Memory B cell (primary cell): ENCODE results near the gene IKZF1.

ENCODE experiments used
- ATAC-seq: fragments of 150-1000 bp; cut with Tn5 transposase; 2 replicates; pipeline ENCODE4 v1.10.0; 2021; ENCODE audit warnings: low read depth, mild to moderate bottlenecking, moderate library complexity
- DNase-seq, 2 donors: peaks; one replicate each; pipeline ENCODE4 v3.0.0; 2022; ENCODE audit warnings: low spot score in 2 of 2
- H3K27ac Mint-ChIP-seq: one replicate; pipeline ENCODE4 v1.8.0; 2022; ENCODE audit warnings: mild to moderate bottlenecking, moderate library complexity, mixed read lengths
- H3K27me3 Mint-ChIP-seq: one replicate; pipeline ENCODE4 v1.8.0; 2022; ENCODE audit warnings: mixed read lengths
- H3K36me3 Mint-ChIP-seq: one replicate; pipeline ENCODE4 v1.8.0; 2022; ENCODE audit warnings: mild to moderate bottlenecking, mixed read lengths
- H3K4me1 Mint-ChIP-seq: one replicate; pipeline ENCODE4 v1.8.0; 2022; ENCODE audit warnings: mixed read lengths
- H3K4me3 Mint-ChIP-seq: one replicate; pipeline ENCODE4 v1.8.0; 2022; ENCODE audit warnings: mild to moderate bottlenecking, moderate library complexity, mixed read lengths
- H3K9me3 Mint-ChIP-seq: one replicate; pipeline ENCODE4 v1.8.0; 2022; ENCODE audit warnings: mixed read lengths

The IKZF1 gene

DNA sequence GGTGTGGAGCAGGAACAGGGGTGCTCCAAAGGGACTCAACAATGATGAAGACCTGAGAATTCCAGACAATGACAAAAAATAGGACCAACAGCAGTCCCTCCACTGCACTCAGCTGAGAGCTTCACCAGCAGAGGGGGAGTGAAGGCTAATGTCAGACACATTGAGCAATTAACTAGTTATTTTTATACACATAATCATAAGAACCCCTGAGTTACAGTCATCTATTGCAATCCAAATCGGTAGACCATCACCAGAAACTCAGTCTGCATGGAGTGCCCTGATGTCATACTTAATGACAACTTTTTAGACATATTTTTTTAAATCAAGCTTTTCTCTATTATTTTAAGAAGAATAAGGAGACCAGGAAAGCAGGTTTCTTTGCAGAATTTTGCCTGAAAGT lies 30.6 kb upstream of the IKZF1 start:
- ATAC-seq = no peak
- Mint-ChIP-seq H3K36me3 (peaks cover 3% of the 10 kb centered on the region), H3K4me1 (peaks cover 50% of the 10 kb centered on the region), H3K9me3 (peaks cover 3% of the 10 kb centered on the region), H3K4me3 (no peak overlapping the region), H3K27me3 (no peaks in the 10 kb centered on the region), H3K27ac (peak overlapping the region; percentile 53)
- no peak for DNase-seq

DNA sequence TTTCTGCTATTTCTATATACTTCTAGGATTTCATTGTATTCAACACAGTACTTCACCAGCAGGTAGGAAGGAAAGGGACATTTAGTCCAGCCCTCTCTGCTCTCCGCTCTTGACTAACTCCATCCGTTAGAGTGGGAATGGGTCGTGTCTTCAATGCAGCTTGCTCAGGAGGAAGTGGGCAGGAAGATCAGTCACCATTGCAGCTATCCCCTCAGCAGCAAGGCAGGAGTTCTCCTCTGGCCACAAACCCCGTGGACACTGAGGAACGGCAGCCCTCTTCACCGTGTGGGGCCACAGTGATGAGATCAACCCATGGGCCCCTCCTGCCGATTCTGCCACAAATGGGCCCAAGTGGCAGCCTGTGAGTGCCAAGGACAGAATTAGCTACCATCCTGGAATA lies 30.2 kb upstream of the IKZF1 start:
- H3K4me3 Mint-ChIP-seq = peak overlapping the region; percentile 27
- H3K9me3 Mint-ChIP-seq = peaks cover 3% of the 10 kb centered on the region
- H3K36me3 Mint-ChIP-seq = peaks cover 3% of the 10 kb centered on the region
- DNase-seq (no peak), ATAC-seq (peak; percentile 12)
- H3K27me3 Mint-ChIP-seq = no peaks in the 10 kb centered on the region
- peaks cover 48% of the 10 kb centered on the region for H3K4me1 Mint-ChIP-seq
- H3K27ac Mint-ChIP-seq = peak overlapping the region; percentile 83

DNA sequence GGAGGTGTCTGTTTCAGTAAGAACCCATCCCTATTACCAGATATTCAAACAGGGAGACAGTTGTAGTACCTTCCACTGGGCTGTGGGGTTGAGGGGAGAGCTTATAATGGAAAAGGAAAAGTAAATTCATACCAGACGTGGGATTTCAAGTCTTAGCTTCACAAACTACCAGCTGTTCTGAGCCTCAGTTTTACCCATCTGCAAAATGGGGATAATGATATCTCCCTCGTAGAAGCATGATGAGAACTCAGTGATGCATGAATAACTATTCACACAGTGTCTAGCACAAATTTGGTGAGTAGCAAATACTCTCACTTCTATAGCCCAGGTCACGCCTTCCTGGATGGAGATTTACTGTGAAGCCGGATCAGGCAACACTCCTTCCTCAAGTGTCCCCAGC lies 29.1 kb upstream of the IKZF1 start:
- Mint-ChIP-seq H3K4me3 (peak overlapping the region; percentile 43), H3K27me3 (no peaks in the 10 kb centered on the region), H3K27ac (peak overlapping the region; percentile 83), H3K36me3 (peaks cover 2% of the 10 kb centered on the region), H3K9me3 (peaks cover under 1% of the 10 kb centered on the region), H3K4me1 (peaks cover 40% of the 10 kb centered on the region)
- peak; percentile 33 for ATAC-seq
- DNase-seq = no peak

DNA sequence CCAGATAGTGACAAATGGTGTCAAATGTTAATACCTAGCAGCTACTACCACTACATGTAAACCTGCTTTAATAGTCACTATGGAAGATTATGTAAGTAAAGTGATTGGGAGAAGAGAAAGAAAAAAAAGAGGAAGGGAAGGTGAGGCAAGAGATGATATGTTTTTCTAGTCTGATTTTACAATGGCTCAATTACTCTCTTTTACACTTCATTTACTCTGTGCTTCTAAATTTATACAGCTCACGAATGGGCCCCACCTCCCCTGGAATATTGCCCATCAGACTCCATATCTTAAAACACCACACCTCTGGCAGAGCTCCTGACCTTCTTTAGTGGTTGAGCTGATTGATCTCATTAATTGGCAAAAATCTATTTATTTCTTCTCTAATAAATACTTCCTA lies 28.0 kb upstream of the IKZF1 start:
- no peak overlapping the region for H3K4me3 Mint-ChIP-seq
- H3K36me3 Mint-ChIP-seq = peaks cover 2% of the 10 kb centered on the region
- no peak for DNase-seq
- no peak overlapping the region for H3K27ac Mint-ChIP-seq
- H3K4me1 Mint-ChIP-seq = peaks cover 49% of the 10 kb centered on the region
- no peak for ATAC-seq
- H3K9me3 Mint-ChIP-seq = no peaks in the 10 kb centered on the region
- no peaks in the 10 kb centered on the region for H3K27me3 Mint-ChIP-seq

DNA sequence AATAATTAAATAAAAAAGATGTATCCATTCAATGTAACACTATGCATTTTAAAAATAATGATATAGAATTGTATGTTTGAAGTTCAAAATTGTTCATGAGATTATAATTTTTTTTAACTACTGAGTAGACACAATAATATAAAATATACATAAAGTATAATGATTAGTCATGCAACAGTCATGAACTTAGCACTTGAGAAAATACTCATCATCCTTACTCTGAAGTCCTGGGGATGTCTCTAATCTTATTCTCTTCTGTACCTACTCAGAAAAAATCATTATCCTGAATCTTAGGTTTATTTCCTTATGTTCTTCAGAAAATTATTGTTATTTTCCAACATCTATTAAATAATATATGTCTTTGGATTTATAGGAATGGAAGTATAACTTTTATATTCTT lies 26.4 kb upstream of the IKZF1 start:
- Mint-ChIP-seq H3K36me3 (peaks cover 2% of the 10 kb centered on the region), H3K27ac (no peak overlapping the region), H3K27me3 (no peaks in the 10 kb centered on the region), H3K4me1 (peaks cover 55% of the 10 kb centered on the region), H3K9me3 (no peaks in the 10 kb centered on the region), H3K4me3 (no peak overlapping the region)
- ATAC-seq (no peak), DNase-seq (no peak)

DNA sequence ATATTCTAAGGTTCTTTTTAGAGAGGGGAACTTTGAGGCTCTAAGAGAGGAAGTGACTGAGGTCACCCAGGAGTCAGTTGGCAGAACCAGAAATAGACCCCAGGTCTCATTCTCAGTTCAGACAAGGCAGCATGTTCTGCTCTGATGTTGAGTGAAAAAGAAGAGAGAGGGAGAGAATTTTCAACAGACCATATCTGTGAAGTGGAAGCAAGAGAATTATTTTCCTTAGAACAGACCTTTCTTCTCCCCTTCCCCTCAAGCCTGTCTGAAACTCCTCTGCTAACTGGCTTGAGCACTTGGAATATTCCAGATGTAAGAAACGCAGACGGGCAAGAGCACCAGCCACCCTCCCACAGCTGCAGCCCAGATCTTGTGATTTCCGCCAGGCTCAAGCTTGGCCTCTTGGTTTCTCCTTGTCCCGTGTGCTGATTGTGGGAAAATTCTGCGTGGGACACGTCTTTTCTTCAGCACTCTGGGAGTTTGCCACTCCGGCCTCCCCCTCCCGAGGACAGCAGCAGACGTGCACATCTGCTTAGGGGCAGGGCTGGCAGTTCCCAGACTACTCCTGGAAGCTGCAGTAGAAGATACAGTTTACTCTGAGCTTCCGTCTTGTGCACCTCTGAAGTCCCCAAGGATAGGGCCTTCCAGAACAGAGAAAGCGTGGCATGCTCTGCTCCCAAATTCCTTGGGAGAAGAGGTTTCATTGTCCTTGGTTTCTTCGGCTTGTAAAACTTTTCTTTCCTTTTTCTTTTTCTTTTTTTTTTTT lies 22.7 kb upstream of the IKZF1 start:
- Mint-ChIP-seq H3K27me3 (no peaks in the 10 kb centered on the region), H3K27ac (peak overlapping the region; percentile 95), H3K4me1 (peaks cover 54% of the 10 kb centered on the region), H3K36me3 (peaks cover 2% of the 10 kb centered on the region), H3K9me3 (no peaks in the 10 kb centered on the region), H3K4me3 (peak overlapping the region; percentile 76)
- DNase-seq (peak in 1 of 2 donors; percentile 47), ATAC-seq (peak; percentile 97)

DNA sequence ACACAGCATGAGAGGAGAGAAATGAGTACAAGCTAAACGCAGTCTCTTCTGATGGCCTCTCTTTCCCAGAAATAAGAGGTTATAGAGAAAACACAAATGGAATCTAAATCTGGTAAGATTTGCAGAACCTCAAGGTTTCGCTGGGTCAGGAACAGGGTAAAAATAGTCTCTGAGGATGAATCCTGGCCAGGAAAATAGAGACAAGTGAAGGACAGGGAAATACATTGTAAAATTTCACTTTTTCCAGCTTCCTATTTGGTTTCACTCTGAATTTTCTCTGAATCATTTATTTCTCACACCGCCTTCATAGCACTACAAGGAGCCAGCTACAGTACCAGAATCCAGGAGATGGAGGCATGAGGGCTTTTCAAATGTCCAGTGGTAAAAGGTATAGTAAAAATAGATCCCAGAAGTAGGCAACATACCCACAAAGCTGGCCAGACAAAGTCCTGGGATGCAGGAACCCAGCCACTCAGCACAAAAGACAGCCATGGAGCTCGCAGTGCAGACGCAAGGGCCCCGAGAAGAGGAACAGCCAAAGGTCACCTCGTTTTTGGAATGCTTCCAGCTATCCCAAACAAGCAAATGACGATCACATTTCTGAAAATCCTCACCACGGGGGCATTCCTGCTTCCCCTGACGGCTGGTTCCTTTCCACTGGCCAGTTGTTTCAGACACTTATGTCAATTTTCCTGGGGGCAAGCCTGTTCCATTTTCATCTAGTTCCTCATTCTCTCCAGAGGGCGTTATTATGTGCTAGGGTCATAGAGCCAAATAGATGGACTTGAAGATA lies 21.5 kb upstream of the IKZF1 start:
- Mint-ChIP-seq H3K27ac (peak overlapping the region; percentile 95), H3K4me3 (peak overlapping the region; percentile 76), H3K27me3 (no peaks in the 10 kb centered on the region), H3K9me3 (no peaks in the 10 kb centered on the region), H3K4me1 (peaks cover 48% of the 10 kb centered on the region), H3K36me3 (peaks cover 2% of the 10 kb centered on the region)
- no peak for ATAC-seq
- DNase-seq = no peak

DNA sequence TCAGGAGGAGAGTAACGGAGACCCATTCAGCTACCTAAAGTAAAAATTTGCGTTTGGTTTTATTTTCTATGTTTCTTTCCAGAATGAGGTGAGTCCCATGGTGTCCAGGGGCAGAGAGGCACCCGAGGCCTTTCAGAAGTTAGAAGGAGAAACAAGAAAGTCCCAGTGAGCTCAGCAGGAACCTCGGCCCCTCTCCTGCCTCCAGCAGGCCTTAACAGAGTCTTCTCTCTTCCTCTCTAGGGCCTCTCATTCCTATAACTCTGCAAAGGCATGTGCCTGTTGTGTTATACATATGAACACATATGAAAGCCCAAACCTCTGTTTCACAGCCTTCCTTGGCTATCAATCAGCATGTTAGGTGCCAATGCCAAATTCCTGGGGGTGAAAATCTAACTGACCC lies 20.8 kb upstream of the IKZF1 start:
- H3K27me3 Mint-ChIP-seq = no peaks in the 10 kb centered on the region
- peaks cover 47% of the 10 kb centered on the region for H3K4me1 Mint-ChIP-seq
- peaks cover 2% of the 10 kb centered on the region for H3K36me3 Mint-ChIP-seq
- ATAC-seq (no peak), DNase-seq (no peak)
- H3K4me3 Mint-ChIP-seq = peak overlapping the region; percentile 76
- H3K9me3 Mint-ChIP-seq = no peaks in the 10 kb centered on the region
- peak overlapping the region; percentile 95 for H3K27ac Mint-ChIP-seq

DNA sequence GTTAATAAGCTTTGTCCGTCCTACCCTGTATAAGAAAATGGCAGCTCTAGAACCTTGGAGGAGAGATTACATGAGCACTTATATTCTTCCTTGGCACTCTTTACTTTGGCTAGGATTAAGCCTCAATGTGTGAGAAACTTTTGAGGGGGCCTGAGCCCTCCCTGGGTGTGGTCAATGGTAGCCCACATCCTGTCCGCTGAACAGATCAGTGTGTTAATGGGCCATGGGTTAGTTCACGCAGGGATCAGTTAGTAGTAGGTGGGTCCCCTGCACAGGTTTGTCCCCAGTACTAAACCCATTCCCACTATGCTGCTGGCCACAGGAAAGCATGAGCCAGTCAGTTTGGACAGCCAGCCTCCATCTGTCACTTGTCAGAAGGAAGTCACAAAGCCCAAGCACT lies 20.2 kb upstream of the IKZF1 start:
- no peaks in the 10 kb centered on the region for H3K27me3 Mint-ChIP-seq
- peaks cover 43% of the 10 kb centered on the region for H3K4me1 Mint-ChIP-seq
- H3K4me3 Mint-ChIP-seq = no peak overlapping the region
- ATAC-seq (no peak), DNase-seq (no peak)
- peaks cover 2% of the 10 kb centered on the region for H3K36me3 Mint-ChIP-seq
- no peaks in the 10 kb centered on the region for H3K9me3 Mint-ChIP-seq
- H3K27ac Mint-ChIP-seq = peak overlapping the region; percentile 95

DNA sequence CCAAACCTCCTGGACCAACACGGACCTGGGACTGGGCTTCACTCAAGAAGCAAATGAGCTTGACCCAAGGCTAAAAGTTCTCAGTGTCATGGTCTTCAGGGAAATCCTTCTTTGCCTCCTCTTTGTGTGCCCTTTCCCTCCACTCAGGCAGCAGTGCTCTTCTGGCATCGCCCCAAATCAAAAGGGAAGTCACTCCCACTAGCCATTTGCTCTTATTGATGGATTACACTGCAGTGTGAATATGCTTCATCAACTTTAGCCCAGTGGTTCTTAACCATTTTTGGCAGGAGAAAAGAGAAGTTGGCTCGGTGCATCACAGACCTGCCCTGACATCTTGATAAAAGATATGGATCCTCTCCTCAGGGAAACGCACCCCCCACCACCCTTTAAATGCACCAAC lies 19.2 kb upstream of the IKZF1 start:
- H3K27me3 Mint-ChIP-seq = no peaks in the 10 kb centered on the region
- no peak for ATAC-seq
- H3K27ac Mint-ChIP-seq = peak overlapping the region; percentile 95
- H3K36me3 Mint-ChIP-seq = no peaks in the 10 kb centered on the region
- peaks cover 44% of the 10 kb centered on the region for H3K4me1 Mint-ChIP-seq
- H3K4me3 Mint-ChIP-seq = no peak overlapping the region
- no peak for DNase-seq
- H3K9me3 Mint-ChIP-seq = no peaks in the 10 kb centered on the region

DNA sequence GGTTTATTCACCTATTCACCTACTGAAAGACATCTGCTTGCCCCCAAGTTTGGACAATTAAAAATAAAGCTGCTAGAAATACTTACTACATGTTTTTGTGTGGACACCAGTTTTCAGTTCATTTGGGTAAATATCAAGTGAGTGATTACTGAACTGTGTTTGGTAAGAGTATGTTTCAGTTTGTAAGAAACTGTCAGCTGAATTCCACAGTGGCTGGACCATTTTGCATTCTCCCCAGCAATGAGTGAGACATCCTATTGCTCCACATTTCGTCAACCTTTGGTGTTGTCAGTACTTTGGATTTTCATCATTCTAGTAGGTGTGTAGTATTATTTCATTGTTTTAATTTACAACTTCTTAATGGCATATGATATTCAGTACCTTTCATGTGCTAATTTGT lies 17.4 kb upstream of the IKZF1 start:
- Mint-ChIP-seq H3K9me3 (no peaks in the 10 kb centered on the region), H3K4me1 (peaks cover 34% of the 10 kb centered on the region), H3K4me3 (no peak overlapping the region), H3K27me3 (no peaks in the 10 kb centered on the region), H3K27ac (no peak overlapping the region), H3K36me3 (no peaks in the 10 kb centered on the region)
- DNase-seq (no peak), ATAC-seq (no peak)

DNA sequence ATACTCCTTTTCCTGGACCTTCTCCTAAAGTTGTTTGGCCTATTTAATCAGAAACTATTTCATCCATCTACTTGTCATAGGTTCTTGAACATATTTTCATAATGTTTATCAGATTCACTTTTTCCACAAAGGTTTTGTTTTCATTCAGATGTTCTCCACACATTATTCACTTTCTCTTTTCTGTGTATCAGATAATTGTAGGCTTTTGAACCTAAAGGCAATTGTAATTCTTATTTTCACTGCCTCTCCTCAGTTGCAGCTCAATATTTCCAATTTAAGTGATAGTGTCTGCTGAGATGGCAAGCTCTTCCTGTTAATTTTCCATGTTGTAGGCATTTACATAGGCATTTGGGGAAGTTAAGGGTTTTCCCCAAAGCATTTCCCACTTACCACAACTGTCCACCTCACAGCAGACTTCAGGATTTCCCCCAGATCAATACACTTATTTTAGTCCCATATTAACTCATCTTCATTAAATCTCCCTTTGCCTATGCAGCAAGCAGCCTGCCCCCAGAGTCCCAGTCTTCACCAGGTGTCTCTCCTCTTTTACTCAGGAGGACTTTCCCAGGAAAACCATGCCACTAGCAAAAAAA lies 12.3 kb upstream of the IKZF1 start:
- no peaks in the 10 kb centered on the region for H3K36me3 Mint-ChIP-seq
- H3K9me3 Mint-ChIP-seq = no peaks in the 10 kb centered on the region
- no peak overlapping the region for H3K4me3 Mint-ChIP-seq
- no peak for DNase-seq
- H3K27me3 Mint-ChIP-seq = no peaks in the 10 kb centered on the region
- peaks cover 31% of the 10 kb centered on the region for H3K4me1 Mint-ChIP-seq
- ATAC-seq = no peak
- H3K27ac Mint-ChIP-seq = peak overlapping the region; percentile 35

DNA sequence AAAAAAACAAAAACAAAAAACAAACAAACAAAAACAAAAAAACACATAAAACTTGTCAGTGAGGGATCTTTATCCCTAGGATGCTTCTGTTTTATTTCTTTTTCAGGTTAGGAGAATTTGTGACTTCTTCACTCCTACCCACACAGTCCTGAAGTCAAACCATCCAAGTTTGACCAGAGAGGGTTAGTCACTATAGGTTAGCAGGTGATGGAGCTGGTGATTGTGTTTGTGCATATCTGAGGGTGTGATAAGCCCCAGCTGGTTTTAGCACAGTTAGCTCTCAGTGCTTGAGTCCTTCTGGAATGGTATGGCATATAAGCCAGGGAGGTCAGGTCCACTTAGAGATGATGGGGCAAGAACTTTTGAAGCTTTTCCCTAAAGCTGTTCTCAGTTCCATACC lies 11.8 kb upstream of the IKZF1 start:
- Mint-ChIP-seq H3K27me3 (no peaks in the 10 kb centered on the region), H3K4me3 (no peak overlapping the region), H3K27ac (peak overlapping the region; percentile 35), H3K36me3 (no peaks in the 10 kb centered on the region), H3K9me3 (no peaks in the 10 kb centered on the region), H3K4me1 (peaks cover 33% of the 10 kb centered on the region)
- DNase-seq = no peak
- ATAC-seq = no peak

DNA sequence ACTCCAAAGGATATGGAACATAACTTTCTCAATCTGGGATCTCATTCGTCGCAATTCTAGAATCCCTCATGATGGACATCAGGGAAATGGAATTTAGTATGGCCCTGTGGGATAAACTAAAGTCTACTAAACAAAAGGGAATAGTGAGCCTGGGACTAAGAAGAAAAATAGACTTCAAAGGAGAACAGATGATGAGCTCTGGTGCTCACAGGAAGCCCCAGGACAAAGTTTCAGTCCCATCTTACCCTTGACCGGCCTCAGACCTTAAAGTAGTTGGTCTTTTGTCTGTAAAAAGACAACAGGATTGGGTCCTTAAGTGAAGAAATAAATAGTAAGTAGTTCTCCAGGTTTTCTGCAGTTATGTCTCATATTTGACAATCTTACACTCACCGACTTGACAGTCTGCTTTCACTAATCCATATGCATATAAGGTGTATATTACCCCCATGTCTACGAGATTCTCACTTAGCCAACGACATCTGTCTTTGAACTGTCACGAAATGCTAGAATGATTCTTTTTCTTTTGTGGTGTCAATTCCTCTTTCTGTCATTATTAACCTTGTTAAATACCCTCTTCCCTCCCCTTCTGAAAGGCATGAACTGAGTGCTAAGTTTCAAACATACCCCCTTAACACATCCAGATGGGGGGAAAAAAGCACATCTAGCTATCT lies 10.9 kb upstream of the IKZF1 start:
- ATAC-seq (peak; percentile 62), DNase-seq (no peak)
- no peaks in the 10 kb centered on the region for H3K9me3 Mint-ChIP-seq
- peak overlapping the region; percentile 39 for H3K27ac Mint-ChIP-seq
- H3K4me1 Mint-ChIP-seq = peaks cover 34% of the 10 kb centered on the region
- no peaks in the 10 kb centered on the region for H3K27me3 Mint-ChIP-seq
- no peak overlapping the region for H3K4me3 Mint-ChIP-seq
- no peaks in the 10 kb centered on the region for H3K36me3 Mint-ChIP-seq
